GM18951 (cell line): ENCODE data around the gene SELENOP.
"Not testable (repeated sequence)": the region's sequence is repeated elsewhere in the genome, so short reads cannot be mapped to it uniquely, and the experiment has no call there.

ENCODE experiments used
- POLR2A ChIP-seq: IDR thresholded peaks from 4 replicates; pipeline ENCODE4 v1.6.1; 2011; ENCODE audit warnings: mild to moderate bottlenecking; ENCODE audit not compliant: insufficient read length, insufficient read depth; ENCODE audit errors: extremely low read depth
- in situ Hi-C: fragments of 300-500 bp; cut with MboI; formaldehyde crosslinking; loops from one replicate; pipeline ENCODE4 v1.12.0; 2022; ENCODE audit warnings: low sequenced_read_pairs, mixed read lengths, inconsistent platforms; ENCODE audit not compliant: unreplicated experiment

Gene SELENOP, protein sequence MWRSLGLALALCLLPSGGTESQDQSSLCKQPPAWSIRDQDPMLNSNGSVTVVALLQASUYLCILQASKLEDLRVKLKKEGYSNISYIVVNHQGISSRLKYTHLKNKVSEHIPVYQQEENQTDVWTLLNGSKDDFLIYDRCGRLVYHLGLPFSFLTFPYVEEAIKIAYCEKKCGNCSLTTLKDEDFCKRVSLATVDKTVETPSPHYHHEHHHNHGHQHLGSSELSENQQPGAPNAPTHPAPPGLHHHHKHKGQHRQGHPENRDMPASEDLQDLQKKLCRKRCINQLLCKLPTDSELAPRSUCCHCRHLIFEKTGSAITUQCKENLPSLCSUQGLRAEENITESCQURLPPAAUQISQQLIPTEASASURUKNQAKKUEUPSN

DNA sequence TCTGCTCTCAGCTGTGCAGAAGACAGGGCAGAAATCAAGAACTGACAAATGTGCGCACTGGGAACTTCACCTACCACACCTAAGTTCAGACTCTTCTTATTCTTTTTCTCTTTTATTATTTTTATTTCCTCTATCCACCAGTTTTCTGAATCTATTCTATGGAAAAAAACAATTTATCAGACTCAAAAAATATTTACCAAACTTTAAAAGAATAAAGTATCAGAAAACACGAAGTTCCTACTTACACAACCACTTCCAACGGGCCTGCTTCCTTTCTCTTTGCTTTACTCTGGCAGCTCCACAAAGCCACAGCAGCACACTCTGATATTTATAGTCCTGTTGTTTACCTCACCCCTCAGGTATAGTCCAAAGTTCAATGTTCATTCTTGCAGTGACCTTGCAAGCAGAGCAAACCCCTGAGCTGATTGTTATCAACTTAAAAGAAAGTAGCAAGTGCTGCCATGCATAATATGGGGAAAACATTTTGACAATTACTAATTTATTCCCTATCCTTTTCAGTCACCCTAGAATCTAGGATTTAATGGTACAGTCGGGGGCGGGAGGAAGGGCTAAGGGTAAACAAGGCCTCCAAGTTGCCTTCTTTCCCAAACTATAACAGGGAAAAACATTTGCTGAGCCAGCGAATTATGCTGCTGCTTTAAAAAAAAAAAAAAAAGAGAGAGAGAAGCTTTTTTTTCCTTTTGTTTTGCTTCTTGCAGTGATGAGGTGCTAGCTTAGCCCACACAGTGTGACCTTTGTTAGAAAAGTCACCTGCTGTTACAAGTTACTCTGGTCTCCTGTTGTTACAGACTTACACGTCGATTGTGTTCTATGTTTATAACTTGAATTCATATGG lies at the start of gene SELENOP:
Gene SELENOP (minus strand): TSS at position 302 of the 856 bp plus-strand sequence. CDS start 3,539 bp downstream, outside the sequence.
- TF ChIP-seq POLR2A: no peak
- in situ Hi-C loops: no loop called here

DNA sequence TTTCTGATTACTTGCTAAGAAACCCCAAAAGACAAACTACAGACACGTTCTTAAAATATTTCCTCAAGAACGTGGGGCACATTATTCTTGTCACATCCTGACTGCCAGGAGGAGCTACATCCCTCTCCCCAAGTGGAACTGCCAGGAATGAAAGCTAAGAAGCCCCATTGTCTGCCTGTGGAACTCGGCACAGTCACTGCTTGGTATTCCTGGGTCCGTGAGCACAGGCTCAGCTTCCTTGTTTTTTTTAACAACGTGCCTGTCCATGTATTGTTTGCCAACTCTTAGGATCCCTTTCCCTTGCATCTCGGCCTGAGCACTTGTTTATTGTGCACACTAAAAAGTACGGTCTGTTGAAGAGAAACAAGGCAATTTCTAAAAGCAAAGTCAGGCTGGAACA lies 47.0 kb upstream of the SELENOP start:
- TF ChIP-seq POLR2A: no peak
- in situ Hi-C loops: no loop called here

DNA sequence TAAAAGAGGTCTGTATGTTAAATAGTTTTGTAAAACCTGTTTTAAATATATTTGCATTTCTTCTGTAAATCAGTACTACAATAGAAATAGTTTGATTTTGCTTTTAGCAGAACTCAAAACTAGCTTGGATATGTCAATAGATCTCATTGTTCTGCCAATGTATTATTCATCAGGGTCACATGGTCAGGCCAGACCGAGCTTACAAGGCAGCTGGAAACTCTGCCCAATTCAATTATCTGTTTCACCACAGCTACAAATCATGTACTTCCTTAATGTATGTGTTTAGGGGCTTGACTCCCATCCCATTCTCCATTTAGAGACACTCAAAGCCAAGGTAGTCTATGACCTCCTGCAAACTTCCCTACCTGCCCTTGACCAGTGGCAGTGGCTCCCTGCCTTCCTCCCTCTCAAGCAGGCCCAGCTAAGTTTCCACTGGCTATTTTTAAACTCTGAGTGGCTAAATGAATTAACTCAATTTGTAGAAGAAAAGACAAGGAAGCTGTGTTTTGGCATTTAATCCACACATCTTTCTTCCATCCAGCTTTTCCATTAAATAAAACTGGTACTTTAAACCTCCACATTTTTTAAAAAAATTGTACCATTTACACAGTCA lies 46.4 kb upstream of the SELENOP start:
- in situ Hi-C loops: no loop called here
- TF ChIP-seq POLR2A: no peak

DNA sequence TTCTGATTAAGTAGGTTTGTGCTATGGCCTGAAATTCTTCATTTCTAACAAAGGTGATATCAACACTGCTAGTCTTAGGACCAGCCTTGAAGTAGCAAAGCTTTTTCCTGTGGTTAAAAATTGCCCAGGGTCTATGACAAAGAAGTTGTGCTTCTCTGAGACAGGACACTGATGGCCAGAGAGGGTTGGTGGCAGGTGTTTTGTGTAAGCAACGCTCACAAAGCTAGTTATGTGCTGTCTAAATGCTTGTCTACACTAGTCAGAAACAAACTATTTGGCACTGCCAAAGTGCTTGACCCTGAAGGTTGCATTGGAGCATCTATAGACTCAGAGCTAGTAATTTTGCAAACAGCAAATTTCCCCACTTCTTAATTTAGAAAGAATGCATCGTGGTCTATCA lies 44.1 kb upstream of the SELENOP start:
- no peak for TF ChIP-seq POLR2A
- in situ Hi-C loops: no loop called here

DNA sequence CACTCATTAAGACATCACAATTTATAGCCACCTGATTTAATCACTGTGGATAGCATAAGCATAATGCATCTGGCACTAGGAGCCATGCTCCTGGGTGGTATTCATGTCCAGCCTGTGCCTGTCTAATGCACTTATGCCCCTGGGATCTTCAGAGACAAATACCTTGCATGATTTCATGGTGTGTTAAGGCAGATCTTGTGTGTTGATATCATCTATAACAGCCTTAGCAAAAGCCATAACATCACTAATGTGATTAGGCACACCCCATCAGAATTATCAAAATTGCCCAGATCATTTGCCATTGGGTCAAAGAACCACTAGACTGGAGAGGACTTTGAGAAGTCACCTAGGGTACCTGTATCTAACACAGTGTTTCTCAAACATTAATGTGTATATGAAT lies 43.7 kb upstream of the SELENOP start:
- in situ Hi-C loops: no loop called here
- TF ChIP-seq POLR2A: no peak

DNA sequence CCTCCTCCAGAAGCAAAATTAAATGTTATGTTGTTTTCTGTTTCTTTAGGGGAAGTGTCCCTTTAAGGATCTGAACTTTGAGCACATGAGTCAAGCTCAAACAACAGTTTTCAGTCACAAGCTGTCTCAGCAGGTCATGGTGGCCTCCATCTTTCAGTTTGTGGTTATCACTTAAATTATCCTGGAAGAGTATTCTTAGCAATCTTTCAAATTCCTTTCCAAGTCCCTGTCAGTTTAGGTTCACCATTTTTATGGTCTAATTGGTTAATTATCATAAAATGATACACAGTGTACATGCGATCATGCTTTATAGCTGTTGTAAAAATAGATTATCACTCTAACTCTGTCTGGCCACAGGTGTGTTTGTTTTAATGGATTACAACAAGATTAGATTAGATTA lies 43.1 kb upstream of the SELENOP start:
- in situ Hi-C loops: no loop called here
- TF ChIP-seq POLR2A: no peak

DNA sequence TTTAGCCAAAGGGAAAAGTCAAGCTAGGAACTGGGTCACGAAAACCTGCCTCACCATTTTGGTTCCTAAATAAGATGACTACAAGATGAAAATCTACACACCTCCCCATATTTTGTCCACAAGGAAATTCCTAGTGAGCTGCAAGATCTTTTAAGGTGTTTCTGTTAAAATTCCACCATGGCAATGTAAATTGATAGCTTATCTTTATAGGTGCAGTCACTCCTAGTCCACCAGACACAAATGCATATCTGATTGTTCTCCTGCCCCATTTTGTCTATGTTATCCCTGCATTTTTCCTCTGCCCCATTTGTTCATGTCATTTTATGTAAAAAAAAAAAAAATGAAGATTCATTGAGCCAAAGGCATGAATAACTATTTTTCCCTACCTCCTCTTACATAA lies 41.1 kb upstream of the SELENOP start:
- TF ChIP-seq POLR2A: no peak
- in situ Hi-C loops: no loop called here

DNA sequence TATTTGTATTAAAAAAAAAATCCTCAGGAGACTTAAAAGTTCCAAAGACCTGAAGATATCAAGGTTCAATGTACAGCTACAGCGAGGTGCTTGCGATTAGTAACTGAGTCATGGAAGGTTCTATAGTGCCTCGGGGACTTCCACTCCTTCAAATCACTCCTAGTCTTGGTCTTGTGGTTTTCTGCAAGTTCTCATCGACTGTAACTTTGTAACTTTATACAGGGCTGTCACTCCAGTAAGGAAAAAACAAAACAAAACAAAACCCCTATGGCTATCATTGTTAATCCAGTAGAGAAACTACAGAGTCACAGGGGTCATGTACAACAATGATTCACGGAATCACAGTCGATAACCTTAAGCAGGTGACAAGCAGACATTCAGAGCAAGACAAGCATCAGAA lies 39.8 kb upstream of the SELENOP start:
- no peak for TF ChIP-seq POLR2A
- in situ Hi-C loops: no loop called here

DNA sequence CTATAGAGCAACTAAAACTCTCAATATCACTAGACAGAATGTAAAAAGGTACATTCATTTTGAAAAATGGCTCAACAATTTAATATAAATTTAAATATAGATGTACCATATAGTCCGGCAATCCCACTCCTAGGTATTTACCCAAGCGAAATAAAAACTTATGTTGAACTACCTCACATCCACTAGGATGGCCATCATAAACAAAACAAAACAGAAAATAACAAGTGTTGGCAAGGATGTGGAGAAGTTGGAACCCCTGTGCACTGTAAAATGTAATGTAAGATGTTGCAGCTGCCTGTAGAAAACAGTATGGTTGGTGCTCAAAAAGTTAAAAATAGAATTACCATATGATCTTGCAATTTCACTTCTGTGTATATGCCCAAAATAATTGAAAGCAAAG lies 36.9 kb upstream of the SELENOP start:
- in situ Hi-C loops: no loop called here
- TF ChIP-seq POLR2A: no peak

DNA sequence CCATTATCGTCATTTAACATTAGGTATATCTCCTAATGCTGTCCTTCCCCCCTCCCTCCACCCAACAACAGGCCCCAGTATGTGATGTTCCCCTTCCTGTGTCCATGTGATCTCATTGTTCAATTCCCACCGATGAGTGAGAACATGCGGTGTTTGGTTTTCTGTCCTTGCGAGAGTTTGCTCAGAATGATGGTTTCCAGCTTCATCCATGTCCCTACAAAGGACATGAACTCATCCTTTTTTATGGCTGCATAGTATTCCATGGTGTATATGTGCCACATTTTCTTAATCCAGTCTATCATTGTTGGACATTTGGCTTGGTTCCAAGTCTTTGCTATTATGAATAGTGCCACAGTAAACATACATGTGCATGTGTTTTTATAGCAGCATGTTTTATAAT lies 32.7 kb upstream of the SELENOP start:
- in situ Hi-C loops: not testable (repeated sequence)

DNA sequence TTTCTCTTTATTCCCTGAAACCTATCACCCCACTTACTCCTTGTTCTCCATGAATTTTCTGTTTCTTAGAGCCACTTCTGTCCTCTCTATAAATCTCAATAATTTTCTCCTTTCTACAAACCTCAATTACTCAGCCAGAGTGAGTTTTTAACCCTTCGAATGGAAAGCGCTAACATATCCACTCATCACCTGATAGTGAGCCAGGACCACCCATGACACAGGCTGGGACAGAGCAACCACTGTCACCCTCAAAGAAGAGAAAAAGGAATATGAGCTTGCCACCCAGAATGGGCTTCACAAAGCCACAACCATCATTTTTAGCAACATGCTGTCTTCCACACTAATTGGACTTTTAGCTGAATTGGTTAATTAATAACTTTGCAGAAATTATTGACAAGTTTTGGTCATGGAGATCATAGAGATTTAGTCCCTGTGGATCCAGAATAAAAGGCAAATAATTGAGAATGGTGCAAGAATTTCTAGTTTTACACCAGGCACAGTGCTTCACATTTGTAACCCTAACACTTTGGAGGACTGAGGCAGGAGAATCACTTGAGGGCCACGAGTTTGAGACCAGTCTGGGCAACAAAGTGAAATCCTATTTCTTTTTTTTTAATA lies 32.1 kb upstream of the SELENOP start:
- TF ChIP-seq POLR2A: no peak
- in situ Hi-C loops: no loop called here

DNA sequence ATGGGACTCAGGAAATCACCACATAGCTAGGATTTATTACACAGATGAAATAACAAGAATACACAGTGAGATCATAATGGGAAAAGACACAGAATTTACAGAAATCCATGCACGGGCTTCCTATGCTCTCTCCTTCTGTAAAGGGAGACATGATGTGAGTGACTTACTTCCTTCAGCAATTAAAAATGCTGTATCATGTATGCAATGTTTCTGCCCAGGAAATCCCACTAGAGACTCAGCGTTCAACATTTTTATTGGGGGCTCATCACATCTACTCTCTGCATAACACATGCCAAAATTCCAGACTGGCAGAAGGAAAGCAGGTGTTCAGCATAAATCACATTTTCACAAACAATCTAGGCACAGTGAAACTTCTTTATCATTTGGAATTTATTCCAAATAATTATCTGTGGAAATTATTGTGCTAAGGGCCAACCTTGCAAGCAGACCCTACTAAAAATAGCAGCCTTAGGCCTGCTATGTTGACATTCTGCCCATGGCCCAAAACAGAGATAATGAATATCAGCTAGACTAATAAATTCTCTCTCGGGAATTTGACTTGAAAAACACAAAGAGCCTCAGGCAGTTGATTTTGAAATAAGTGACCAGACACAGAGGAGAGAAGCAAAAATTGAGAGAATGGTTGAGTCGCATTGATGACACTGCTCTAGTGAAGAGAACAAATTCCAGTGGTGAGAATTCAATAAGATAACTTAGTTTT lies 31.4 kb upstream of the SELENOP start:
- in situ Hi-C loops: no loop called here
- no peak for TF ChIP-seq POLR2A

DNA sequence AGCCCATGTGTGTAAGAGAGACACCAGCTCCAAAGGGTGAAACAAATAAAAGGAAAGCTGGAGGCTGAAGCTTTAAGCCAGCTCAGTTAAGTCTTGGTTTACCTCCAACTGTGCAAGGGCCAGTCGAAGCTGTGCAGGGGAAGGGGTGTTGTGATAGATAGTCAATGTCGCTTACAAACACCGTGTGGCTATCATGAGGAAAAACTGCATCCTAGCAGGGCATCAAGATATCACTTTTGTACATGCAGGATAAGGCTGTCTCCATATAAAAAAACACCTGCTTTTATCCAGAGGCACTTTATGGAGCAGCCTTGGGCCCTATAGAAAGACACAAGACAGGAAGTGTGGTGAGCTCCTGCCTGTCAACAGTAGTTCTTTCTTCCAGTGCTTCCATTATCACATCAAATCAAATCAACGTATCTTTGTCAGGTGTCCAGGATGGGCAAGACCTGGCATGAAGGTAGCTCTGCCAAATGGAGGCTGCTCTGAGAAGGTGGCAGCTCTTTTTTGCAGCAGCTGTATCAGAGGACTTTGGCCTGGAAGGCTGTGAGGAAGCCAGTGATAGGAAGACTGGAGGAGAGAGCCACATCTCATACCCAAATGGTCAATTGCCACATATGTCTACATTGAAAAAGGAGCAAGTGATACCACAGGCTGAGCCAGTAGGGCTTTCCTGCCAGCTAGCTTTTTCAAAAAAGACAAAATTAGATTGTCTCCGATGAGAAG lies 29.3 kb upstream of the SELENOP start:
- no peak for TF ChIP-seq POLR2A
- in situ Hi-C loops: no loop called here
